AG04450 (cell line): ENCODE data around the gene MYO18A. TPM values are rescaled to one million over a fixed set of nuclear protein-coding genes. Genes with fewer than 3 reads are reported as not detected.
A peak's percentile ranks its signal among the peaks of the same experiment; 100 is the strongest.

Experiments used
- CTCF ChIA-PET: fragments of 300-600, 350-600 bp; formaldehyde crosslinking; extraction: SDS; loops from one replicate; lab custom pipeline; 2022; ENCODE audit warnings: antibody characterized with exemption, inconsistent platforms; lab: Charles Lee
- POLR2A ChIA-PET: fragments of 350-600 bp; formaldehyde crosslinking; extraction: SDS; loops from one replicate; lab custom pipeline; 2021; ENCODE audit warnings: antibody characterized with exemption, inconsistent platforms; lab: Yijun Ruan, JAX
- DNase-seq: peaks from one replicate; pipeline ENCODE4 v3.0.0-alpha.2; 2011; ENCODE audit warnings: low read depth, low spot score
- H3K27ac ChIP-seq: one replicate; pipeline ENCODE4 v1.5.1; 2012; ENCODE audit warnings: low read depth, low read length, control low read depth
- H3K27me3 ChIP-seq: one replicate; pipeline ENCODE4 v1.6.0; 2012; ENCODE audit warnings: low read length; ENCODE audit not compliant: control insufficient read depth, insufficient read depth
- H3K4me3 ChIP-seq: 2 replicates; pipeline ENCODE4 v1.5.1; 2011; ENCODE audit warnings: mild to moderate bottlenecking, low read depth, low read length, control low read depth
- H3K9me3 ChIP-seq: 2 replicates; pipeline ENCODE4 v1.5.1; 2012; ENCODE audit warnings: low read length; ENCODE audit not compliant: control insufficient read depth, insufficient read depth
- CTCF ChIP-seq: IDR thresholded peaks from 2 replicates; pipeline ENCODE4 v1.5.1; 2011; ENCODE audit warnings: low read depth, low read length, control low read depth, inconsistent platforms
- polyA plus RNA-seq: library from polyadenylated mRNA; depleted of rRNA; stranded (reverse); fragments of >200 nt; gene quantifications from 2 replicates; pipeline ENCODE4 v1.2.3, GENCODE V29; 2011

The MYO18A gene
- polyA plus RNA-seq, 1 experiment, result 9.8 TPM

GRCh38 chr17:29086628-29087332 is 93.4 kb downstream of the MYO18A start:
- no peaks in the 10 kb centered on the region for H3K27me3 ChIP-seq
- no peak overlapping the region for H3K4me3 ChIP-seq
- no peak for DNase-seq
- ChIA-PET CTCF (interaction anchor here (1.1 to 3.1 kb wide), 3 partner anchors 25 to 133 kb away, joined by 3 to 12 read pairs (median 7); no protein-coding TSS in a partner anchor), POLR2A (interaction anchor here (0.7 kb wide), 1 partner anchor 37 kb away, joined by 3 read pairs; no protein-coding TSS in a partner anchor)
- H3K9me3 ChIP-seq, result no peaks in the 10 kb centered on the region
- TF ChIP-seq CTCF, result no peak
- H3K27ac ChIP-seq, result no peak overlapping the region

GRCh38 chr17:29085223-29085622 is 95.0 kb downstream of the MYO18A start:
- H3K4me3 ChIP-seq, result no peak overlapping the region
- H3K9me3 ChIP-seq, result no peaks in the 10 kb centered on the region; the same call in 1 of the 2 replicates
- no peaks in the 10 kb centered on the region for H3K27me3 ChIP-seq
- ChIA-PET CTCF (interaction anchor here (1.2 to 3.1 kb wide), 3 partner anchors 26 to 120 kb away, joined by 3 to 12 read pairs (median 7); no protein-coding TSS in a partner anchor), POLR2A (no interaction called here)
- TF ChIP-seq CTCF, result no peak
- no peak for DNase-seq
- H3K27ac ChIP-seq, result no peak overlapping the region

GRCh38 chr17:29084541-29085146 is 95.6 kb downstream of the MYO18A start:
- CTCF ChIA-PET, result interaction anchor here (1.2 to 3.1 kb wide), 2 partner anchors 33 to 119 kb away, joined by 3 to 12 read pairs; no protein-coding TSS in a partner anchor
- TF ChIP-seq CTCF, result no peak
- POLR2A ChIA-PET, result interaction anchor here (0.7 kb wide), 1 partner anchor 46 kb away, joined by 3 read pairs; no protein-coding TSS in a partner anchor
- no peak overlapping the region for H3K4me3 ChIP-seq
- H3K27ac ChIP-seq, result no peak overlapping the region
- H3K27me3 ChIP-seq, result no peaks in the 10 kb centered on the region
- no peaks in the 10 kb centered on the region; the same call in 1 of the 2 replicates for H3K9me3 ChIP-seq
- DNase-seq, result peak; percentile 7

- no peaks in the 10 kb centered on the region; the same call in 1 of the 2 replicates for H3K9me3 ChIP-seq
- no peak for DNase-seq
- no peak overlapping the region for H3K27ac ChIP-seq
- no peaks in the 10 kb centered on the region for H3K27me3 ChIP-seq
- ChIA-PET CTCF (interaction anchor here (0.6 to 1.1 kb wide), 2 partner anchors 43 to 318 kb away, joined by 3 to 4 read pairs; no protein-coding TSS in a partner anchor), POLR2A (no interaction called here)
- TF ChIP-seq CTCF, result no peak
- H3K4me3 ChIP-seq, result no peak overlapping the region
These were observed 99.2 kb downstream of the MYO18A start for GRCh38 chr17:29080965-29081364.
